AG04449 (cell line): ENCODE data around the gene ADAM17.
"Not testable (repeated sequence)": the region's sequence is repeated elsewhere in the genome, so short reads cannot be mapped to it uniquely, and the experiment has no call there.

Experiments
- CTCF ChIA-PET: fragments of 350-600 bp; formaldehyde crosslinking; extraction: SDS; loops from one replicate; lab custom pipeline; 2021; ENCODE audit warnings: antibody characterized with exemption; lab: Yijun Ruan, JAX
- POLR2A ChIA-PET: fragments of 400-600, 350-600 bp; formaldehyde crosslinking; extraction: SDS; loops from one replicate; lab custom pipeline; 2020; ENCODE audit warnings: antibody characterized with exemption, inconsistent platforms; lab: Yijun Ruan, JAX
- DNase-seq: peaks from one replicate; pipeline ENCODE4 v3.0.0-alpha.2; 2010; ENCODE audit warnings: low read depth, low spot score
- H3K4me3 ChIP-seq: 2 replicates; pipeline ENCODE4 v1.5.1; 2011; ENCODE audit warnings: low read depth, mild to moderate bottlenecking, control low read depth, low read length
- TF ChIP-seq, protein P1 (sequence below): IDR thresholded peaks from one replicate; pipeline ENCODE4 v1.5.1; 2011; ENCODE audit warnings: mild to moderate bottlenecking, moderate library complexity, low read length, control low read depth, inconsistent platforms; ENCODE audit not compliant: insufficient read depth; ENCODE audit errors: missing control alignments

The ADAM17 gene

DNA sequence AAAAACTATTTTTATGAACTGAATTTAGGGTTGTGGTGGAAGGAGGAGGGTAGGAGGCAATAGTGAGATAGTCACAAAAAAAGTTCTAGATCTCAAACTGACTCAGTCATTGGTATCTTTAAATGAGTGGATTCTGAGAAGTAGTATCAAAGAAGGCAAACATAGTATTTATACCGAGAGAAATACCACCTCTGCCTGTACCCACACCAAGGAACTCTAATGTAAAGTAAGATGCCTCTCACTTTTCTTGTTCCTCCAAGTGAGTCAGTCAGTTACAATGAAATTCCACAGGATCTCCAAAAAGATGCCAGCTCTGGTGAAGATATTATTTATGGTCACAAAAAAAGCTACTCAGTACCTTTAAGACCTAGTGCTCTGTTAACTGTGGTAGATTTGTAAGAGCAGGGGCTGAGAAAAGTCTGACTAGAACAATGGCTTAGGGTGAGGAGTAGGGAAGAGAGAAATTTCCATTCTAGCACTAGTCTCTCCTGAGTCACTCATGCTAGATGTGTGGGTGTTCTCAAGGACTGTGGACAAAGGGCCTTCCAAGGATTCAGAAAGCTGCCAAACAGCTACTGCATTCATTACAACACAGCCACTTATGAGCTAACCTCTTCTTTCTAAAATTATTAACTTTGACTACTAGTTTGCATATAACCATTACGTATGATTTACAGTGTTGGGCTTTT, 38.9 kb upstream of the ADAM17 start:
- ChIA-PET CTCF (interaction anchor here (1.2 kb wide), 1 partner anchor 13 kb away, joined by 3 read pairs; no protein-coding TSS in a partner anchor), POLR2A (interaction anchor here (0.8 to 1.2 kb wide), 5 partner anchors 14 to 38 kb away, joined by 3 to 7 read pairs (median 5); partner anchors contain the start of genes ADAM17 and YWHAQ)
- TF ChIP-seq, protein P1, sequence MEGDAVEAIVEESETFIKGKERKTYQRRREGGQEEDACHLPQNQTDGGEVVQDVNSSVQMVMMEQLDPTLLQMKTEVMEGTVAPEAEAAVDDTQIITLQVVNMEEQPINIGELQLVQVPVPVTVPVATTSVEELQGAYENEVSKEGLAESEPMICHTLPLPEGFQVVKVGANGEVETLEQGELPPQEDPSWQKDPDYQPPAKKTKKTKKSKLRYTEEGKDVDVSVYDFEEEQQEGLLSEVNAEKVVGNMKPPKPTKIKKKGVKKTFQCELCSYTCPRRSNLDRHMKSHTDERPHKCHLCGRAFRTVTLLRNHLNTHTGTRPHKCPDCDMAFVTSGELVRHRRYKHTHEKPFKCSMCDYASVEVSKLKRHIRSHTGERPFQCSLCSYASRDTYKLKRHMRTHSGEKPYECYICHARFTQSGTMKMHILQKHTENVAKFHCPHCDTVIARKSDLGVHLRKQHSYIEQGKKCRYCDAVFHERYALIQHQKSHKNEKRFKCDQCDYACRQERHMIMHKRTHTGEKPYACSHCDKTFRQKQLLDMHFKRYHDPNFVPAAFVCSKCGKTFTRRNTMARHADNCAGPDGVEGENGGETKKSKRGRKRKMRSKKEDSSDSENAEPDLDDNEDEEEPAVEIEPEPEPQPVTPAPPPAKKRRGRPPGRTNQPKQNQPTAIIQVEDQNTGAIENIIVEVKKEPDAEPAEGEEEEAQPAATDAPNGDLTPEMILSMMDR, result no peak
- peak; percentile 60 for DNase-seq
- H3K4me3 ChIP-seq, result no peak overlapping the region

- CTCF ChIA-PET, result interaction anchor here (1.2 to 2.3 kb wide), 2 partner anchors 13 to 15 kb away, joined by 3 to 6 read pairs; no protein-coding TSS in a partner anchor
- no peak for DNase-seq
- no peak overlapping the region for H3K4me3 ChIP-seq
- TF ChIP-seq, protein P1, result no peak
- POLR2A ChIA-PET, result interaction anchor here (1.2 kb wide), 1 partner anchor 37 kb away, joined by 7 read pairs; the partner anchor contains the start of gene YWHAQ
Observed at GRCh38 chr2:9593925-9594324, 38.3 kb upstream of the ADAM17 start.

DNA sequence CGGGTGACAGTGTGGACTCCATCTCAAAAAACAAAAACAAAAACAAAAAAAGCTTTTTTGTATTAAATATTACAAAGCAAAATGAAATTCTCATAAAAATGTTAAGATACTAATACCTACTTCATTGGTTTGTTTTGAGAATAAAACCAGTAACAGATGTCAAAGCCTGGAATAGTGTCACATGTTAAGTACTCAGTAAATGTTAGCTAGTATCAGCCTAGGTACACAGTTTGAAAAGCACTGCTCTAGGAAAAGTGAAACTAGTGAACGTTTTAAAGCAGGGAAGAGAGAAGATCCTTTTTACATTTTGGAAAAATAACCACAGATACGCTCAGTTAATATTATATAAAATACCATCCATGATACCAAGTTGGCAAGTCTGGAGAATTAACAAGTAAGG, 37.1 kb upstream of the ADAM17 start:
- no peak for DNase-seq
- no peak overlapping the region for H3K4me3 ChIP-seq
- TF ChIP-seq, protein P1, result no peak
- CTCF ChIA-PET, result interaction anchor here (2.3 kb wide), 1 partner anchor 14 kb away, joined by 6 read pairs; no protein-coding TSS in a partner anchor
- POLR2A ChIA-PET, result no interaction called here

DNA sequence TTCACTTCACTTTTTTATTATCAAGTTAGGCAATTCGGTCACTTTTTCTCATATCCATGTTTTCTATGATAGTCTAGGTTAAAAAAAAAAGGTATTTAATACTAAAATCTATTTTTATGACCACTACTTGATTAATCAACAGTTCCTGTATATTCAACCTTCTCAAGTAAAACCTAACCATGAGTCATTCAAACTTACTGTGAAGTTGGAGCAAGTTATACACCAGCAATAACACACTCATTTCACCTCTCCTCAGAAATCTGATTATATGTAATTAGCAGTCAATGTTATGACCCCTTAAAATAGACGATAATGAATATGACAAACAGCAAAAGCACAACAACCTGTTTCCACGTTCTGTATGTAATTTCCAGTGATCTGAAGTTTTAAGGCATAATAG, 35.0 kb upstream of the ADAM17 start:
- TF ChIP-seq, protein P1, result no peak
- POLR2A ChIA-PET, result no interaction called here

DNA sequence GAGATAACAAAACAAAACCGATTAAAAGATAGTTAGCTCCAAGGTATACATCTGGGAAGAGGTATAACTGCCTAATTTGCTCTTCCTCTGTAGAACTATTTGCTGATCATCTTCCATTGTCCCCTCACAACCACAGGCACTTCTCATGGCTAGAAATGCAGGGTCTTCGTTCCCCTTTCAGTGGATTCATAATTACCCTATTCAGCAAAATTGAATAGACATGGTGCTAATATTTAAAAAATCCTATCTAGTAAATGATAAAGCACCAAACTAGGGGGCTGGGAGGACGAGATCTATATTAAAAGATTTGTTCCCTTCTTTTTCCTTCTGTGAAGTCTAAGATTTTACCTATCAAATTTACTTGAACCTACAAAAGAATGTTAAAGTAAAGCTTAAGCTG, 30.8 kb upstream of the ADAM17 start:
- DNase-seq, result no peak
- ChIA-PET POLR2A (no interaction called here), CTCF (interaction anchor here (0.6 to 1.1 kb wide), 2 partner anchors 12 to 18 kb away, joined by 3 read pairs; no protein-coding TSS in a partner anchor)
- TF ChIP-seq, protein P1, result no peak
- H3K4me3 ChIP-seq, result no peak overlapping the region

More for the DNA sequence above, 35.0 kb upstream of the ADAM17 start:
- CTCF ChIA-PET, result interaction anchor here (0.6 kb wide), 1 partner anchor 1404 kb away, joined by 3 read pairs; no protein-coding TSS in a partner anchor
- no peak overlapping the region for H3K4me3 ChIP-seq
- DNase-seq, result no peak

DNA sequence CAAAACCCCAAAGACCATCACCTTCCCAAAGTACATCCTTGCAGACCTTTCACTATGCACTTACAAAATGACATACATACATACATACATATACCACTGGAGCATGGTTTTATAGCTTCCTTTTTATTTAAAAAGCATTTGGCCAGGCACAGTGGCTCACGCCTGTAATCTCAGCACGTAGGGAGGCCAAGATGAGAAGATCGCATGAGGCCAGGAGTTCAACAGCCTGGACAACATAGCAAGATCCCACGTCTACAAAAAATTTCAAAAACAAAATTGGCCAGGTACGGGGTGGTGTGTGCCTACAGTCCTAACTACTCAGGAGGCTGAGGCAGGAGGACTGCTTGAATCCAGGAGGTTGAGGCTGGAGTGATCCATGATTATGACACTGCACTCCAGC, 29.9 kb upstream of the ADAM17 start:
- CTCF ChIA-PET, result interaction anchor here (0.9 to 1.1 kb wide), 3 partner anchors 11 to 228 kb away, joined by 3 read pairs; no protein-coding TSS in a partner anchor
- POLR2A ChIA-PET, result no interaction called here
- TF ChIP-seq, protein P1, result no peak
- DNase-seq, result no peak
- H3K4me3 ChIP-seq, result no peak overlapping the region

DNA sequence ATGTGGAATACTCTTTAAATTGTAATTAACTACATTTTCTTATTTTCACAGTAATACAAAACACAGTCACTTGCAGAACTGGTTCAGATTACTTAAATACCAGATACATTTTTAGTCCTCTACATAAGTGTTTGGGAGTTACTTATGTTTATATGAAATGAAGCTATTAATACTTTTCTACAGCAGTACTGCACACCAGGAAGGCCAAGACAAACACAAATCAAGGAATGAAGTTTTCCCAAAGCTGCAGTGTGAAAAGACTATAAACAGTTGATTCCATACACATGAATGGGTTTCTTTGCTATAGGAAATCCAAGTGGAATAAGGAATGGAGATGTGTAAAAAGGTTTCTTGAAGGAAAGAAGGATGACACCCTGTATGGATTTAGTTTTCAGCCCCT, 29.3 kb upstream of the ADAM17 start:
- CTCF ChIA-PET, result interaction anchor here (0.9 to 1.1 kb wide), 2 partner anchors 215 to 229 kb away, joined by 3 read pairs; no protein-coding TSS in a partner anchor

More for the DNA sequence above, 29.3 kb upstream of the ADAM17 start:
- H3K4me3 ChIP-seq, POLR2A ChIA-PET: not testable (repeated sequence)
- DNase-seq, result peak; percentile 40
